Activated CD8-positive, alpha-beta T cell treated with anti-CD3 and anti-CD28 coated beads for 36 hours (primary cell): ENCODE results near the gene NTRK2. TPM values are rescaled to one million over a fixed set of nuclear protein-coding genes. Genes with fewer than 3 reads are reported as not detected.

Experiments
- ATAC-seq: fragments of 200-7000 bp; cut with Tn5 transposase; one replicate; pipeline ENCODE4 v1.10.0; 2021; ENCODE audit warnings: mild to moderate bottlenecking, moderate library complexity
- CTCF ChIA-PET: fragments of 350-600 bp; sonication (Branson Sonifier 250); formaldehyde crosslinking; loops from one replicate; lab custom pipeline; 2021; ENCODE audit warnings: antibody characterized with exemption; lab: Charles Lee
- POLR2A ChIA-PET: fragments of 350-600 bp; sonication (Branson Sonifier 250); formaldehyde crosslinking; loops from one replicate; lab custom pipeline; 2021; ENCODE audit warnings: antibody characterized with exemption; lab: Charles Lee
- DNase-seq: peaks from one replicate; pipeline ENCODE4 v3.0.0-alpha.2; 2020
- H3K27ac Mint-ChIP-seq: one replicate; pipeline ENCODE4 v1.8.0; 2021; ENCODE audit warnings: mild to moderate bottlenecking, mixed read lengths
- H3K27me3 Mint-ChIP-seq: one replicate; pipeline ENCODE4 v1.8.0; 2021; ENCODE audit warnings: mixed read lengths
- H3K36me3 Mint-ChIP-seq: one replicate; pipeline ENCODE4 v1.8.0; 2021; ENCODE audit warnings: low read depth, mixed read lengths
- H3K4me1 Mint-ChIP-seq: one replicate; pipeline ENCODE4 v1.8.0; 2021; ENCODE audit warnings: low read depth, mixed read lengths
- H3K4me3 Mint-ChIP-seq: one replicate; pipeline ENCODE4 v1.8.0; 2021; ENCODE audit warnings: mild to moderate bottlenecking, moderate library complexity, mixed read lengths
- H3K9me3 Mint-ChIP-seq: one replicate; pipeline ENCODE4 v1.8.0; 2021; ENCODE audit warnings: mixed read lengths
- intact Hi-C: fragments of 100-400 bp; cut with micrococcal nuclease; formaldehyde crosslinking; loops from one replicate; pipeline ENCODE4 v1.10.0; 2022
- total RNA-seq, 2 experiments: library from RNA; stranded (reverse); gene quantifications; one replicate each; pipeline ENCODE4 v1.2.3, GENCODE V29; 2021
- TF ChIP-seq, protein P1 (sequence below): fragments of 200-600 bp; IDR thresholded peaks from one replicate; pipeline ENCODE4 v1.8.0; 2022; ENCODE audit warnings: antibody characterized with exemption, mild to moderate bottlenecking

The NTRK2 gene
- total RNA-seq, 2 experiments from 2014 or later = 0.07 to 0.09 TPM

DNA sequence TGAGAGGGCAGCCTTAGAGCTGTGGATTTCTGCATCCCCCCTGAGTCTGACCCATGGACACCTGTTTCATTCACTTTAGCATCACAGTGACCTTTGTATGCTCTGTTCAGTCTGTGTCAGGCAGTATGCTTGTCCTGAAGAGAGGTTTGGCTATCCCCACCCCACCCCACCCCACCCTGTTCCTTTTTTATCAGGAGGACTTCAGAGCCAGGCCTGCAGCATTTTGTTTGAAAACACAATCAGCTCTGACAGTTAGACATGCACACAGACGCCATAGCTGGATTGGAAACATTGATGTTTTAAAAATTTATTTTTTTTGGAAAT is 142.2 kb downstream of the NTRK2 start:
- Mint-ChIP-seq H3K27me3 (peaks cover 4% of the 10 kb centered on the region), H3K4me3 (no peak overlapping the region), H3K36me3 (no peaks in the 10 kb centered on the region), H3K9me3 (no peaks in the 10 kb centered on the region), H3K4me1 (no peaks in the 10 kb centered on the region), H3K27ac (no peak overlapping the region)
- ATAC-seq (no peak), DNase-seq (no peak)
- CTCF ChIA-PET = no interaction called here
- TF ChIP-seq, protein P1, sequence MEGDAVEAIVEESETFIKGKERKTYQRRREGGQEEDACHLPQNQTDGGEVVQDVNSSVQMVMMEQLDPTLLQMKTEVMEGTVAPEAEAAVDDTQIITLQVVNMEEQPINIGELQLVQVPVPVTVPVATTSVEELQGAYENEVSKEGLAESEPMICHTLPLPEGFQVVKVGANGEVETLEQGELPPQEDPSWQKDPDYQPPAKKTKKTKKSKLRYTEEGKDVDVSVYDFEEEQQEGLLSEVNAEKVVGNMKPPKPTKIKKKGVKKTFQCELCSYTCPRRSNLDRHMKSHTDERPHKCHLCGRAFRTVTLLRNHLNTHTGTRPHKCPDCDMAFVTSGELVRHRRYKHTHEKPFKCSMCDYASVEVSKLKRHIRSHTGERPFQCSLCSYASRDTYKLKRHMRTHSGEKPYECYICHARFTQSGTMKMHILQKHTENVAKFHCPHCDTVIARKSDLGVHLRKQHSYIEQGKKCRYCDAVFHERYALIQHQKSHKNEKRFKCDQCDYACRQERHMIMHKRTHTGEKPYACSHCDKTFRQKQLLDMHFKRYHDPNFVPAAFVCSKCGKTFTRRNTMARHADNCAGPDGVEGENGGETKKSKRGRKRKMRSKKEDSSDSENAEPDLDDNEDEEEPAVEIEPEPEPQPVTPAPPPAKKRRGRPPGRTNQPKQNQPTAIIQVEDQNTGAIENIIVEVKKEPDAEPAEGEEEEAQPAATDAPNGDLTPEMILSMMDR = no peak
- POLR2A ChIA-PET = no interaction called here
- intact Hi-C loops = no loop called here

DNA sequence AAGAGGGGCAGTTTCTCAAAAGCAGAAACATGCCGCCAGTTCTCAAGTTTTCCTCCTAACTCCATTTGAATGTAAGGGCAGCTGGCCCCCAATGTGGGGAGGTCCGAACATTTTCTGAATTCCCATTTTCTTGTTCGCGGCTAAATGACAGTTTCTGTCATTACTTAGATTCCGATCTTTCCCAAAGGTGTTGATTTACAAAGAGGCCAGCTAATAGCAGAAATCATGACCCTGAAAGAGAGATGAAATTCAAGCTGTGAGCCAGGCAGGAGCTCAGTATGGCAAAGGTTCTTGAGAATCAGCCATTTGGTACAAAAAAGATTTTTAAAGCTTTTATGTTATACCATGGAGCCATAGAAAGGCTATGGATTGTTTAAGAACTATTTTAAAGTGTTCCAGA is 142.8 kb downstream of the NTRK2 start:
- no peak overlapping the region for H3K27ac Mint-ChIP-seq
- ChIA-PET CTCF (no interaction called here), POLR2A (no interaction called here)
- DNase-seq (no peak), ATAC-seq (no peak)
- H3K4me3 Mint-ChIP-seq = no peak overlapping the region
- no peaks in the 10 kb centered on the region for H3K36me3 Mint-ChIP-seq
- peaks cover under 1% of the 10 kb centered on the region for H3K27me3 Mint-ChIP-seq
- intact Hi-C loops = no loop called here
- TF ChIP-seq, protein P1 = no peak
- no peaks in the 10 kb centered on the region for H3K4me1 Mint-ChIP-seq
- no peaks in the 10 kb centered on the region for H3K9me3 Mint-ChIP-seq

GRCh38 chr9:84812847-84813246 is 143.3 kb downstream of the NTRK2 start:
- intact Hi-C loops = no loop called here
- no peak overlapping the region for H3K27ac Mint-ChIP-seq
- ChIA-PET POLR2A (no interaction called here), CTCF (no interaction called here)
- H3K4me3 Mint-ChIP-seq = no peak overlapping the region
- no peak for ATAC-seq
- no peak for DNase-seq
- no peaks in the 10 kb centered on the region for H3K9me3 Mint-ChIP-seq
- no peaks in the 10 kb centered on the region for H3K36me3 Mint-ChIP-seq
- no peaks in the 10 kb centered on the region for H3K27me3 Mint-ChIP-seq
- TF ChIP-seq, protein P1 = no peak
- H3K4me1 Mint-ChIP-seq = no peaks in the 10 kb centered on the region

GRCh38 chr9:84815554-84815953 is 146.0 kb downstream of the NTRK2 start:
- H3K27ac Mint-ChIP-seq = no peak overlapping the region
- POLR2A ChIA-PET = no interaction called here
- H3K9me3 Mint-ChIP-seq = no peaks in the 10 kb centered on the region
- intact Hi-C loops = no loop called here
- ATAC-seq = no peak
- DNase-seq = no peak
- no peaks in the 10 kb centered on the region for H3K27me3 Mint-ChIP-seq
- H3K36me3 Mint-ChIP-seq = no peaks in the 10 kb centered on the region
- CTCF ChIA-PET = no interaction called here
- TF ChIP-seq, protein P1 = no peak
- H3K4me3 Mint-ChIP-seq = no peak overlapping the region
- no peaks in the 10 kb centered on the region for H3K4me1 Mint-ChIP-seq

DNA sequence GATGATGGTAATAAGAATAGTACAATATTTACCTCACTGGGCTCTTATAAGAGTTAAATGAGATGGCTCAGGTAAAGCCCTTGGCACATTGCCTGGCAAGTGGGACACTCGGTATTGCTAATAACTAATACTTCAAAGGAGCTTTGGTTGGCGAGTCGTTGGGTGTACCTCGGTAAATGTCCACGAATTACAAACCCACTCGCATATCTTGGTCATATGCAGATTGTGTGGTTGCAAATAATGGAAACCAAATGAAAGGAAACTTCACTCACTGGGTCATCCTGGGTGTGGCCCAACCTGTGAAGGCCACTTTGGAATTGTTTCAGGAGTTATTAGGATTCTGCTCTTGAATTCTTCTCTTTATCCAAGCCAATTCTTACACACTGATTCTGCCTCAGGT is 147.5 kb downstream of the NTRK2 start:
- no peak for DNase-seq
- POLR2A ChIA-PET = no interaction called here
- Mint-ChIP-seq H3K36me3 (no peaks in the 10 kb centered on the region), H3K27me3 (no peaks in the 10 kb centered on the region), H3K4me1 (no peaks in the 10 kb centered on the region), H3K27ac (no peak overlapping the region), H3K9me3 (no peaks in the 10 kb centered on the region), H3K4me3 (no peak overlapping the region)
- no peak for ATAC-seq
- intact Hi-C loops = no loop called here
- CTCF ChIA-PET = no interaction called here
- TF ChIP-seq, protein P1 = no peak
